ENCODE measurements around the gene GRK1.

GRK1 gene

GRCh38 chr13:113763254-113763653 is 96.2 kb downstream of the GRK1 start:
- no peak for DNase-seq

GRCh38 chr13:113763961-113764792 is 97.2 kb downstream of the GRK1 start:
- DNase-seq: no peak

- DNase-seq: no peak
Observed at GRCh38 chr13:113764793-113765563, 98.0 kb downstream of the GRK1 start.

DNA sequence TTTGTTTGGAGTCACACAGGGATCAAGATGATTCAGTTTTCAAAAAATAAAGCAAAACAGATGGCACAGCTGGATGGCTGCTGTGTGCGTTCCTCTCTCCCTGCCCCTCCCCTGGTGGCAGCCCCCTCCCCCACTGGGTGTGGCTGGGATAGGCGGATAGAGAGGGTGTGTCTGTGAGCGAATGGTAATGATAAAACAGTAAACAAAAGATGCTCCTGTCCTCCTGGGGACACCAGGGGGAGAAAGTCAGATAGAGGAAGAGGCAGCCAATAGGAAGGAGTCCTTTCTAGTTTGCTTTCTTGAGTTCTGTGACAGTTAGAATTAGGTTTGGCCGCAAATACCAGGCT is 98.5 kb downstream of the GRK1 start:
- no peak for DNase-seq

- no peak for DNase-seq
Observed at GRCh38 chr13:113766035-113766800, 99.2 kb downstream of the GRK1 start.

GRCh38 chr13:113767366-113767765 is 100.3 kb downstream of the GRK1 start:
- DNase-seq: no peak

DNA sequence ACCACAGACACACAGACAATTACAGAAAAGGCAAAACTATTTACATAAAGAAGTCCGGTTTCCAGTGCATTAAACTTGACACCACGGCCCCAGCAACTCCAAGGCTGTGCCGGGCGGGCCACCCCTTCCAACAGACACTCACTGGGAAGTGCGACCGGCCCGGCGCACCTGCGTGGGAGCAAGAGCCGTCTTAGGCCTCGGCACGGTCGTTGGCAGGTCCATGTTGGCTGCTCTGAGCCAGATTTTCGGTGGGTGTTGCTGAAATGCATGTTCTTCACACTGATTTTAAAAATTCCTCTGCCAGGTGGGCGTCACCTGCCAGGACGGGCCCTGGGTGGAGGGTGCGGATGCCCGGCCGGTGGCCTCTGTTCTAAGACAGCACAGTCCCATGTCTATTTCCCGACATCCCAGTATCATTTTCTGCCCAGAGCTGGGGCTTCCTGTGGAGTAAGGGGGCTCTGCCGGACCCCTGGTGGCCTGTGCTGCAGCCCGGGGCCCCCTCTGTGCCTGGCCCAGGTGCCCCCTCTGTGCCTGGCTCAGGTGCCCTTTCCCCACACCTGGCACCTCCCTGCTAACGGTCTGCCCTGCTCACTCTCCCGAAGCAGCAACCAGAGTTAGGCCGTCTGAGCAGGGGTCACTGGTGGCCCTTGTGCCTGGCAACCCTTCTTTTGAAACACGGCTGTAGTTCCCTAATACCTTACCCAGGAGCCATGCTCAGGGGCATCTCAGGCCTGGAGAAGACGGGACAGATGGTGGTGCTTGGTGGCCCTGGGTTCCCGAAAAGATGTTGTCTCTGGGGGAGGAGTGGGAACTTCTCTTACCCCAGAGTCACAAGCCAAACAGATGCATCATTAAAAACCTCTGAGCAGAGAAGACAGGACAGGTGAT is 101.2 kb downstream of the GRK1 start:
- DNase-seq: no peak

- DNase-seq: no peak
Observed at GRCh38 chr13:113769106-113769505, 102.1 kb downstream of the GRK1 start.

DNA sequence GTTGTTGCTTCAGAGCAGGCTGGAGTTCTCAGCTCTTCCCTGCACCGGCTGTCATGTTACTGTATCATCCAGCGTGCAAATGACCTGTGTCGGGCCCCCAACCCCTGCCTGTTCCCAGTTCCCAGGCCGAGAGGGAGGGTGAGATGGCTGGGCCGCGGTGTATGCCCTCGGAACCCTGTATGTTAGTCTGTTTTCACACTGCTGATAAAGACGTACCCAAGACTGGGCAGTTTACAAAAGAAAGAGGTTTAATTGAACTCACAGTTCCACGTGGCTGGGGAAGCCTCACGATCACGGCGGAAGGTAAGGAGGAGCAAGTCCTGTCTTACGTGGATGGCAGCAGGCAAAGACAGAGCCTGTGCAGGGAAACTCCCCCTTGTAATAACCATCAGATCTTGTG is 102.9 kb downstream of the GRK1 start:
- DNase-seq: no peak

DNA sequence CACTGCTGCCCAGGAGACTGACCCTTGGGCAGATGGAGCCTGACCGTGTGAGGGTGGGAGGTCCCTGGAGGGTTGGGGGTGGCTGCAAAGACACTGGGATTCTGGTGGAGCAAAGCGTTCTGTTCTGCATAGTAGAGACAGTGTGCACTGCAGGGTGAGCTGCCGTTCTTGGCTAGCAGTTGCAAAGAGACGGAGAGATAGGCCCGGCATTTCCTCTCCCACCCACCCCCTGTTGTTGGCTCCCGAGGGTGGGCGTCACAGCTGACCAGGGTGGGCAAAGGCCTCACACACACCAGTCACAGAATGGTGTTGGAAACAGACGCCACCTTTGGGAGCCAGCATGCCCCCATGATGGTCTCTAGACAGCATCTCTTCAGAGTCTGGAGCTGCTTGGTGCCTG is 103.4 kb downstream of the GRK1 start:
- no peak for DNase-seq

- no peak for DNase-seq
Observed at GRCh38 chr13:113770937-113771336, 103.9 kb downstream of the GRK1 start.

- no peak for DNase-seq
Observed at GRCh38 chr13:113771709-113772331, 104.8 kb downstream of the GRK1 start.

DNA sequence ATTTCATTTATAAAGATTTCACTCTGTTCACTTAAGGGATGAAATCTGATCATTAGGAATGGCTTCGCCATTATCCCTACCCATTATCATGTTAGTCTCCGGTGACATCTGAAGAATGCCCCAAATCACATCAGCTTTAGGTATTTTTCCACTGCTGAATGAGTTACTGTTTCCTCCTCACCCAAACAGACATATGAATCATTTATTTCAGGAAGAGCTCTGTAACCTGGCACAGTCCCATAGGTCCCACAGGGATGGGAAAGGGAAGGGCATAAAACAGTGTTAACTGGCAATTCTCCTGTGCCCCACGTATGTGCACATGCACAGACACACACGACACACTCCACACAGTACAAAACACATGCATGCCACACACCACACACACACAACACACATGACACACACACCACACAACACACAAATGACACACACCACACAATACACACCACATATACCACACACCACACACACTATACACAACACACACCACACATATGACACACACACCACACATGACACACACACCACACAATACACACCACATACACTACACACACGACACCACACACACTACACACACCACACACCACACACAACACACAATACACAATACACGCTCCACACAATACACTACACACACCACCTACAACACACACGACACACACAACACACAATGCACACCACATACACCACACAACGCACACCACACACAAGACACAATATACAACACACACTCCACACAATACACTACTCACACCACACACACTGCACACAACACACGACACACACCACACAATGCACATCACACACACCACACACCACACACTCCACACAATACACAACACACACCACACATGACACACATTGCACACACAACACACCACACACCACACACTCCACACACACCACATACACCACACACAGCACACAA is 107.4 kb downstream of the GRK1 start:
- no peak for DNase-seq

GRCh38 chr13:113775451-113776145 is 108.6 kb downstream of the GRK1 start:
- no peak for DNase-seq

DNA sequence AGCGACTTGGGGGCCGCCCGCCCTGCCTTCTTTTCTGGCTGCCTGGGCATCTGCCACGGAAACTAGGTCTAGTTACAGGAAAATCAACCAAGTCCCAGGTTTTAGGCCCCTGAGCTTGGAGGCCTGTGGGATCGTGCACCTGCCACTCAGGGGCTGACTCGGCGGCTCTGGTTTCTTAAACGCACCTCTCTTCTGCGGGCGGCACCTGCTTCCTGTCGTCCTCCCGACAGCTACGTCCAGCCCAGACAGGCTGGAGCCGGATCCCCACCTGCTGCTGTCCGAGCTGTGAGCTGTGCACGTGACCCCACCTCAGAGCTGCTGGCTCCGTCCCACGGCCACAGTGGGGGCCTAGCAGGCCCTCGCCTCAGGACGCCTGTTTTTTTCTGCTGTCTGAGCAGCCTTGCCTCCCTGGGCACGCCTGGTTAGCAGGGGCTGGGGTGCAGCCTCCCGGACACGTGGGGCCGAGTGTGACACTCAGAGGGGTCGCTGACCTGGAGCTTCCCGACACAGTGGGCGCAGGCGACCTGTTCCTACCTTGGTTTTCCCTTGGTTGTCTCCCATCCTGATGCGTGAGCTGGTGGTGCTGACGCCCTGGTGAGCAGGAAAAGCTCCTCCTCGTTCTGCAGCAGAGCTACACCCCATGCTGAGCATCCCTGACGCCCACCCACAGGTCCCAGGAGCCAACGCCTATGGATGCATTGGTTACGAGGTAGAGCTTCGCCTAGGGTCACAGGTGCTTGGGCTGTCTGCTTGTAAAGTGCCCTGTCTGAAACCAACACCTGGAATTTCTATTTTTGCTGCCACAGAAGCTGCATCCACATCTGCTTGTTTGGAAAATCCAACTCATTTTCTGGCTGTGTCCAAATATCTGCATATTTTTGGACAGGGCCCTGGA is 109.5 kb downstream of the GRK1 start:
- no peak for DNase-seq

DNA sequence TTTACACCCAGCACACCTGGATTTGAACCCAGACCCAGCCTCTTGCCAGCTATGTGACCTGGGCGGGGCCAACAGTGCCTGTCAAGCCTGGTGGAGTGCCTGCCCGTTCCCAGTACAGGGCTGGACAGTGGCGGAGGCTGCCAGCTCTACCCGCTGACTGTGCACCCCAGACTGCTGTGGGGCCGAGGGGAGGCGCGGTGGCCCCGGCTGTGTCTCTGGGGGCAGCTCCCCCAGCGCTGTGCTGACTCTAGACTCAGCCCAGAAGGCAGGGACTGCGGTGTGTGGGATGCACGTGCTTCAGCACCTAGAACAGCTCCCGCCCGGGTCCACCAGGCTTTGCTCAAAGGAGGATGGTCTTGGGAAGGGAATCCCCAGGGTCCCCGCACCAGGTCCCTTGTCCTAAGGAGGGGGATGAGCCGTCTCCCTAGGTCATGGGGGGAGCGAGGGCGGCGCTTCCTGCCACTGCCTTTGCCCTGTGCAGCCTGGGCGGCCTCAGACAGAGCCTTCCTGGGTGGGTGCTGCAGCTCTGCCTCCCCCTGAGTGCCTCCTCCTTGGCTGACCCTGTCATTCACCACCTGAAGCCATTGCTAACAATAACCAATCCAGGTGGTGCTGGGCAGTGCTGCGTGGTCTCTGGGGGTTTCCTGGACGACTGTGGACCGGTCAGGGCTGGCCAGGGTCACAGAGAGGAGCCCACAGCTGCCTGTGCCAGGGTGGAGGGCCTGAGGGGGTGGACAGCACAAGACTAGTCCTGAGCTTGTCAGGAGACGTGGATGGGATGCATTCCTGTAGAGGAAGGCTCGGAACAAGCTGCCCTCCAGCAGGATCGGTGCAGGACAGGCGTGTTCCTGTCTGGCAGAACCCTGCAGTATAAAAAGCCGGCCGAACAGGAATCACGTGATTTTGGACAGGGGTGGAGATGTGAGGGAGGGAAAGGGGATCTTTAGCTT is 110.6 kb downstream of the GRK1 start:
- DNase-seq: no peak

GRCh38 chr13:113781571-113781970 is 114.6 kb downstream of the GRK1 start:
- DNase-seq: no peak

DNA sequence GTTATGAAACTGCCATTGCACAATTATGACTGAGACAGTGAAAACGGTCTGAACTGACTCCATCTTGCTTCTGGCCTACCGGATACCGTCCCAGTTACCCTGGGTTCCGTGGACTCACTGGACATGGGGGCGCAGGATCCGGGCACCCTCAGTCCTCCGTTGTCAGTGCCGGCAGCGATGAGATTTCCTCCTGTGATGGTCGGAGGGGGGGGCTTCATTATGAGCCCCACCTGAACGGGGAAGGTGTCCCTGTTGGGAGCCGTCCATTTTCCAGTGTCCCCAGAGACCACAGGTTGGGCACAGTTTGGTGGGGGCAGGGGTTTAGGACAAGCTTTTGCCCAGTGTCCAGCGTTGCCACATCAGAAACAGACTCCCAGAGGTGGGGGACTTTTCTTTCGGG is 115.5 kb downstream of the GRK1 start:
- no peak for DNase-seq

Measured in effector CD4-positive, alpha-beta T cell (primary cell).